GM19025 (cell line): ENCODE data around the gene ACADSB.

ENCODE experiments used
- ATAC-seq: cut with Tn5 transposase; IDR thresholded peaks from one replicate; pipeline ENCODE4 v1.9.1; 2021; ENCODE audit warnings: mild to moderate bottlenecking, low read depth, moderate library complexity; ENCODE audit not compliant: unreplicated experiment

Gene ACADSB

GRCh38 chr10:123035467-123036086 lies 26.8 kb downstream of the ACADSB start:
- ATAC-seq = no peak

- ATAC-seq = no peak
Observed at GRCh38 chr10:123038782-123039631, 30.2 kb downstream of the ACADSB start.

- ATAC-seq = no peak
Observed at GRCh38 chr10:123039632-123039930, 30.8 kb downstream of the ACADSB start.

- no peak for ATAC-seq
Observed at GRCh38 chr10:123042708-123043408, 34.1 kb downstream of the ACADSB start.

- ATAC-seq = no peak
Observed at GRCh38 chr10:123043409-123043925, 34.7 kb downstream of the ACADSB start.

GRCh38 chr10:123044391-123044790 lies 35.6 kb downstream of the ACADSB start:
- no peak for ATAC-seq

- no peak for ATAC-seq
Observed at GRCh38 chr10:123045961-123046731, 37.3 kb downstream of the ACADSB start.

- ATAC-seq = no peak
Observed at GRCh38 chr10:123057968-123058367, 49.2 kb downstream of the ACADSB start.

DNA sequence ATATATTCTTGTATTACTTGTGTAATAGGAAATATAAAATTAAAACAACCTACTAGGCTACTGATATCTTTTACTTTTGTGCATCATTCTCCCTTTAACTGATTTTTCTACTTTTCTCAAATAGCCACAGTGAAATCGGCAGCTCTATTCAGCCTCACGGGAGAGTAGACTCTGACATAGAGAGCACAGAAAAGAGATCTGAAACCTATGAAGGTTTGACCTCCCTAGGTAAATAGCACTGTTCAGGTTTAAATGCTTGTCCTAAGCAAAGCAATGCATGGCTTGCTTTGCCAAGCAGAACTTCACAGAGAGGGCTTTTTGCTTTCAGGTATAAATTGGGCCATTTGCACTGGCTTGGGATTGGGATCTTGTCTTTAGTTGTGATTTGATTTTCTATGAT lies 53.1 kb downstream of the ACADSB start:
- no peak for ATAC-seq

DNA sequence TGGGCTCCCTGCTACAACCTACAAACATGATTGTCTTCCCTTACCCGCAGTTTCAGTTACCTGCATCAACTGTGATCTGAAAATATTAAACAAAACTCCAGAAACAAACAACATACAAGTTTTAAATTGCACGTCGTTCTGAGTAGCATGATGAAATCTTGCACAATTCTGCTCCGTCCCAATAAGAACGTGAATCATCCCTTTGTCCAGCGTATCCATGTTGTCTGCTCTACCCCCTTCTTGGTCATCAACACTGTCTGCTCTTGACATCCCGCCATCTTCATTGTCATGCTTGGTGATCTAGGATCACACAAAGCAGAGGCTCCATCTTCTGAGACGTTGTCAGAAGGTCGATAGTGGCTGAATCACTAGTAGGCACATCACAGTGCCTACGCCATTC lies 53.9 kb downstream of the ACADSB start:
- no peak for ATAC-seq

GRCh38 chr10:123068087-123068853 lies 59.5 kb downstream of the ACADSB start:
- no peak for ATAC-seq

- no peak for ATAC-seq
Observed at GRCh38 chr10:123069246-123069986, 60.6 kb downstream of the ACADSB start.

DNA sequence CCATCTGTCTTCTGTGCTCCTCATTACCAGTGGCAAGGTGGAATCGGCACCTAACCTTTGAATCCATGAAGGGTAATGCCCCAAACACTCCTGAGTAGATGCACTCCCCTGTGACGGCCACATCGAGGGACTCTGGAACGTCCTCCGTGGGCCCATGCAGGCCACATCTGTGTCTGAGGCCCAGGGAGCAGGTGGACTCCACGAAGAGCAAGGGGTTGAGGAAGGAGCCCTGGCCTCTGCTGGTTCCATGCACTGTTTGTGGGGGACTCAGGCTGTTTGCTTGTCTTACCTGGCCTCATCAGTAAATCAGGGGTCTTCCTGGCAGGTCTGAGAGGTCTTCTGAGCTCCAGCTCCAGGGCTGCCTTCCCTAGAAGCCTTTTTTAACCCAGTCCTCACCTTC lies 64.4 kb downstream of the ACADSB start:
- ATAC-seq = no peak

- ATAC-seq = no peak
Observed at GRCh38 chr10:123074215-123074614, 65.4 kb downstream of the ACADSB start.

DNA sequence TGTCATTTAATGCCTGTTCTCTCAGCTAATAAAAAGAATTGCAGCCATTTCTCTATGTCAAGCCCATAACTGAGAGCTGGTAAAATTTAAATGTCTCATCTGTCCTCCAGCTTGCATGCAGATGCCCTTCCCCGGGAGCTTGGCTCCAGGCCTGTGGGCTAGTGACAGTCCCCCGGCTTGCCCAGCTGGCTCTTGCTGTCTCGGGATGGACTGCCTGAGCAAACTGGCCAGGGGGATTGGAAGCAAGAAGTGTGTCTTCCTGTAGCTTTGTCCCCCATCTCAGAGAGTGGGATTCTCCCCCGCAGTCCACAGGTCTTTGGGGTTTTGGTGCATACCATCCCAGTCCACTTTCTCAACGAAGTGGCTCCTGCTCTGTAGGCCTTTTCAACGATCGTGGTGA lies 73.1 kb downstream of the ACADSB start:
- no peak for ATAC-seq

DNA sequence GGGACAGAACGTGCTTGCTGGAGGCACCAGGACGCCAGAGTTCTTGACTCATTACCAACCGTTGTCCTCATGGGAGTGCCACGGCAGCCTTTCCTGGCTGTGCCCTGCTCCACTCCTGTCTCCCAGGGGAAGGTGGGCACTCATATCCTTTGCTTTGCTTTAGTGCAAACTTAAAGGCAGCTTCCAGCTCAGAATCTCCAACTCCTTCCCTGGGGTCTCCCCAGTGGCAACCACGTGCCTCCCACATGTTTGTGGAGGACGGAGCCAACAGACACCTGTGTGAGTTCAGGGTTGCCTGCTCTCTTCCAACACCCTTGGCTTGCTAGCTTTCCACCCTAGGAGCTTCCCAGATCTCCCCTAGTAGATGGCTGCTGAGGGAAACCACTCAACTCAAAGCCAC lies 75.0 kb downstream of the ACADSB start:
- ATAC-seq = no peak

- ATAC-seq = no peak
Observed at GRCh38 chr10:123086281-123086680, 77.5 kb downstream of the ACADSB start.

DNA sequence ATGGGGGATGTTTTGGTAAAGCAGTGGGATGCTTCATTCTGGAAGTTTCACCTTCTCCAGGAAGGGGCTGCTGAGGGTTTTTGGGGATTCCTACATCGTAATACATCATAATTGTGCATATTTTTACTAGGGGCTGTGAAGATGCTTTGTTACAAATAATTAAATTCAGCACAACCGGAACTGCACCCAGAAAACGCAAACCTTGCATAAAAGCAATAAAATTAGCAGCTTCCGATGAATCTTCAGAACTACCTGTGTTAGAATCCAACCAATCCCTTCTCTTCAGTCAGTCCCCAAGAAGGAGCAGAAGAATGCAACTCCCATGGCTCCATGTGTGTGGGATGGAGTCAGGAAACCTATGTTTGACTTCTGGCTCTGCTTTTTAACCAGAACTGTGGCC lies 78.5 kb downstream of the ACADSB start:
- no peak for ATAC-seq

DNA sequence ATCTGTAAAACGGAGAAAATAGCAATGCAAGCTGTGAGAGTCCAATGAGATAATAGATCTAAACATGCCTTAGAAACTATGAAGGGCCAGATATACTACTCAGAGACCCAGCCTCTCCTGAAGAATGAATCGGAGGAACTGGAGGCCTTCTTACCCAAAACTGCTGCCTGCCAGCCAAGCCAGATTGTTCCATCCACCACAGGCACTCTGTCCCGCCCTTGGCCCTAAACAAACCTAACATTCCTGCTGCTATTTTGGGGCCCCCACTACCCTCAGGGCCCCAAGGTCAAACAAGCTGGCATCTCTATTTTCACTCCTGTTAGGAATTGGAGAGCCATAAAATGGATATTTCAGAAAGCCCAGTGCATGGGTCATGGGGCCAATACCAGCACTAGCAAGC lies 79.0 kb downstream of the ACADSB start:
- no peak for ATAC-seq
